HG03558 (cell line): ENCODE data around the gene BOD1L1.

Experiments
- ATAC-seq: cut with Tn5 transposase; IDR thresholded peaks from one replicate; pipeline ENCODE4 v1.9.1; 2021; ENCODE audit warnings: moderate number of reproducible peaks; ENCODE audit not compliant: unreplicated experiment; ENCODE audit errors: extremely low read depth

The BOD1L1 gene

DNA sequence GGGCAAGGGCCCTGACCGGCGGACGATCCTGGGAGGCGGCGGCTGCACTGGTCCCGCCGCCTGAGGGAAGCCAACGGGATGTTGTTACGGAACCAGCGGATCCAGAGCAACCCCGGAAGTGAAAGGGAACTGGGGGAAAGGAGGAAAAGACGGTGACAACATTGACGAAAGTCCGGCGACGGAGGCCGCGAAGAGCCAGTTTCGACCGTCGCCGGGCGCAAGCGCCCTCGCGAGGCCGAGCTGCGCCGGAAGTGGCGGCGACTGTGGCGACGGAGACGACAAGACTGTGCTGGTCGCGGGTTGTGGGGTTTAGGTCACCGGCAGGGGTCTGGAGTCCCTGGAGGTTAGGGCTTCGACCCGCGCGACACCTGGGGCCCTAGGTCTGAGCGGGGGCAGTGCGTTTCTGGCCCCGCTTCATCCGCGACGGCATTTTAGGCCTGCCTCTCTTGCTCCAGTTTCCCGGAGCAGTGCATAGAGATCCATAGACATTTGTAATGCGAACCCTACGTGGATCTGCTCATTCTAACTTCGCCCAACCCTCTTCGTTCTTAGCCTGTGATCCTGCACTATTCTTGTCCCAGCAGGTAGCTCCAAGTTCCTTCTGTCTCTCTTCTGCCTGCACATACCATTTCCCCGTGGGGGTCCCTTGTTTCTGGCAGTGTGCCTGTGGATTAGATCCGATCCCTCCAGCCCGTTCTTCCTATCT is at the start of gene BOD1L1:
BOD1L1 (minus strand) TSS at position 120 of the 706 bp plus-strand sequence. CDS start 138 bp downstream, outside the sequence.
- ATAC-seq: peak; percentile 89

DNA sequence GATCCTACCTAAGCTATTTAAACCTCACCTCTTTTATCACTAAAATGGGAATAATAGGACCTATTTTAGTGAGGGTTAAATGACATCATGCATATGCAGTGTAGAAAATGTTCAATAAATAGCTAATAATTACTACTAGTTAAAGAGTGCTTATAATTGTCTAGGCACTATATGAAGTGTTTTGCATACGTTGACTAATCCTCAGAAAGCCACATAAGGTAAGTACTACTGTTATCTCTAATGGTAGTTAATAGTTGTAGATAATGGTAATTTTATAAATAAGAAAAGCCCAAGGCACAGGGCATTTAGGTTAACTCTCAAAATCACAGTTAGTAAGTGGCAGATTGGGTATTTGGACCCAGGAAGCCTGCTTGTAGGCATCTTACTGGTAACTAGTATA is 47.4 kb upstream of the BOD1L1 start:
- no peak for ATAC-seq

DNA sequence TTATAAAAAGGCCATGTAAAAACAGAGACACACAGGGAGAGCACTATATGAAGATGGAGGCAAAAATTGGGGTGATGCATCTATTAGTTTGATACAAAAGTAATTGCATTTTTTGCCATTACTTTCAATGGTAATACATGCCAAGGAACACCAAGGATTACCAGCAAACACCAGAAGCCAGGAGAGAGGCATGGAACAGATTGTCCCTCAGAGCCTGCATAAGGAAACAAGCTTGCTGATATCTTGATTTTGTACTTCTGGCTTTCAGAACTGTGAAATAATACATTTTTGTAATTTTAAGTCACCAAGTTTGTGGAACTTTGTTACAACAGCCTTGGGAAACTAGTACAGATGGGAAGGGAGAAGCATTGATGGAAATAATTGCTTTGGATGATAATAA is 45.6 kb upstream of the BOD1L1 start:
- ATAC-seq: no peak

DNA sequence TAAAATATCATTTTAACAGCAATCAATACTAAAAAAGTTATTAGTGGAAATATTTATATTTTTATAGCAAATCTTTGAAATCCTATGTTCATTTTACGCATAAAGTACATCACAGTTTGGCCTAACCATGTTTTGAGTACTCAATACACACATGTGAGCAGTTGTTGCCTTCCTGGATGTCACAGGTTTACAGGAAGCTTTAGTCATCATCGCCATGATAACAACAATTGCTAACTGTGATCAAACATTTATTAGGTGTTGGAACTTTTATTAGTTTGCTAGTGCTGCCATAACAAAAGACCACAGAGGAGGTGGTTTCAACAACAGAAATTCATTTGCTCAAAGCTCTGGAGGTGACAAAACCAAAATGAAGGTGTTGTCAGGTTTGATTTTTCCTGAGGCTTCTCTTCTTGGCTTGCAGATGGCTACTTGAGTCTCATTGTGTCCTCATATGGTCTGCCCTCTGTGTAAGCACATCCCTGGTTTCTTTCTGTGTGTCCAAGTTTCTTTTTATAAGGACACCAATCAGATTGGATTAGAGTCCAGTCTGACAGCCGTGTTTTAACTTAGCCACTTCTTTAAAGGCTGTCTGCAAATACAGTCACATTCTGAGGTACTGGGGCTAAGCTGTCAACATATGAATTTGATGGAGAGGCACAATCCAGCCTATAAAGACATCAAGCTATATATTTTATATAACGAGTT is 43.1 kb upstream of the BOD1L1 start:
- ATAC-seq: no peak

DNA sequence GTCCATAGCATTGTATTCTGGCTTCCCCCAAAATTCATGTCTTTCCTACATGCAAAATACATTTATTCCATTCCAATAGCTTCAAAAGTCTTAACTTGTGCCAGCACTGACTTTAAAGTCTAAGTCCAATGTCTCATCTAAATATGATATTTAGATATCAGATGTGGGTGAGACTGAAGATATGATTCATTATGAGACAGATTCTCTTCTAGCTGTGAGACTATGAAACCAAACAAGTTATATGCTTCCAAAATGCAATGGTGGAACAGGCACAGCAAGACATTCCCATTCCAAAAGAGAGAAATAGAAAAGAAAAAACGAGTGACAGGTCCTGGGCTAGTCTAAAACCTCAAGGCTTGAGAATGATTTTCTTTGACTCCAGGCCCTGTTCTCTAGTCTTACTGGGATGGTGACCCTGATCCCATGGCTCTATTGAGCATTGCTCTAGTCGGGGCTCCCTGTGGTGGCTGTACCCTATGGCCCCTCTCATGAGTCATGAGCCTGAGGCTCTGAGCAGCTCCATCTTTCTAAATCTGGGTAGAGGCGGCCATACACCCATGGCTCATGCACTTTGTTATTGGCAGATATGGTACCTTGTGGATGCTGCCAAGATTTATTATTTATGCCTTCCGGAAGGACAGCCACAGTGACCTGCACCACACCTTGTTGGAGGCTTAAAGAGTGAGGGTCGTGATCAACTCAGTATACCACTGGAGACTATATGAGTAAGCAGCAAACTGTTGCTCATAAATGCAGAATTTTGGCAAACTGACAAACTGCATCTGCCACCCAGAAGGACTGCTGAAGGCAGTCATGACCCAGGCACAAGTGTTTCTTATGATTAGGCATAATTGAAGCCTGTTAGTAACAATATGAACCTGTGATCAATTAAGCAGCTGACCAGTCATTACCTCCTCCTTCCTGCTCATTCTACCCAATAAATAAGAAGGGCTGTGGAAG is 38.5 kb upstream of the BOD1L1 start:
- no peak for ATAC-seq

DNA sequence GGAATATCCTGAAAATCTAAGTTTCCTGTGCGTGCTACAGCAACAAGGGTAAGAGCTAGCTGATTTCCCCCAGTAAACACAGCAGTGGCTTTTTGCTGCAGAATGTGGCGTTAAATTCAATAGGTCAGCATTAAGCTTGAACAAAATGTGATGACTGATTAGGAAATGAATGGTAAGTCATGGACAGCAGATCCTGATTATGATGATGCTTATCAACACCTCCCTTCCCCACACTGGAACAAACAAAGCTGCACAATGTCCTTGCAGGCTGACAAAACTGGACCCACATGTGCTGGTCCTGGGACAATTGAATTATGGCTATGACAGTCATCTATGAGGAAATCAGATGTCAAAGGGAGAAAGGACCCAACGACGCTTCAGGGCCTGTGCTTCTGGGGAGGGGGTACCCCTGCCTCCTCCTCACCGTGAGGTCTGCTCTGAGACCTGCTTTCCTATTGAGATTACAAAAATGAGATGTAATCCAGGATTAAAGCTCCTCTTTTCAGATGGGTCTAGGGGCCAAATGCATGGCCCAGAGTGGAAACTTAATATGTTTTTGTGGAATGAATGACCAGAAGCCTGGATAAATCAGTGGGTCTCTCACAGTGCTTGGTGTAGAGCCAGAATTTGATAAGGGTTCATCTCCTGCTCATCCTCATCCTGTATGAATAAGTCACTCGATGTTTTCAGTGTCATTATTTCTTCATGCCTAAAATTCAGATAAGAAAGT is 32.0 kb upstream of the BOD1L1 start:
- ATAC-seq: no peak

DNA sequence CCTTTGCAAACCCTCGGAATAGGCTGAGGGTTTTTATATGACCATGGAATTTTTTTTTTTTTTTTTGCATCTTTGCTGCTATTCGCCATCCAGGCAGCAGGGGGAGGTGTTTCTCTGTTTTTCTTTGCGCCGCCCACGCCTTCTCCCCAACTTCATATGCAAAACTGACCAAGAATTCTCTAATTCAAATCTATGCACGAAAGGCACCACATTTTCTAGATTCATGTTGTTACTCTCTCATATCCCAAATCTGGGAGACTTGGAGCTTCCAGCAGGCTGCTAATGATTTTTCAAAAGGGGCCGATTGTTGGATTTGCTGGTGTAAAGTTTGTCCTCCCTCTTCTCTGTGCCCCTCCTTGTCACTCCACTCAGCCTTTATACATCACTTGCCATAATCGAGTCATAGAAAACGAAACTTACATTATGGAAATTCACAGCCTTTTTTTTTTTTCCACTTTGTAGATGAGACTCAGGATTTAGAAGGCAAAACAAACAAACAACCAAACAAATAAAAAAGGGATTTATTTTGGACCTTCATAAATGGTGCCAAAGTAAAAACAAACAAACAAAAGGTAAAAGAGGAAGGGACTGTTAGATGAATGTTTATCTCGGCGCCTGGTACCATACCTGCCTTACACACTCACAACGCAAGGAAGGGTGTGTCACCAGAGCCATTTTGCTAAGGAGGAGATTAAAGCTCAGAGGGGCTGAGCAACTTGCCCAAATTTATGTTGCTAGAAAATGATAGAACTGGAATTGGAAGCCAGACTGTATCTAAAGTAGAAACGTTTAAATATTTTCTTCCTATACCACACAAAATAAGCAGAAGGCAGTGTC is 29.3 kb upstream of the BOD1L1 start:
- ATAC-seq: no peak

DNA sequence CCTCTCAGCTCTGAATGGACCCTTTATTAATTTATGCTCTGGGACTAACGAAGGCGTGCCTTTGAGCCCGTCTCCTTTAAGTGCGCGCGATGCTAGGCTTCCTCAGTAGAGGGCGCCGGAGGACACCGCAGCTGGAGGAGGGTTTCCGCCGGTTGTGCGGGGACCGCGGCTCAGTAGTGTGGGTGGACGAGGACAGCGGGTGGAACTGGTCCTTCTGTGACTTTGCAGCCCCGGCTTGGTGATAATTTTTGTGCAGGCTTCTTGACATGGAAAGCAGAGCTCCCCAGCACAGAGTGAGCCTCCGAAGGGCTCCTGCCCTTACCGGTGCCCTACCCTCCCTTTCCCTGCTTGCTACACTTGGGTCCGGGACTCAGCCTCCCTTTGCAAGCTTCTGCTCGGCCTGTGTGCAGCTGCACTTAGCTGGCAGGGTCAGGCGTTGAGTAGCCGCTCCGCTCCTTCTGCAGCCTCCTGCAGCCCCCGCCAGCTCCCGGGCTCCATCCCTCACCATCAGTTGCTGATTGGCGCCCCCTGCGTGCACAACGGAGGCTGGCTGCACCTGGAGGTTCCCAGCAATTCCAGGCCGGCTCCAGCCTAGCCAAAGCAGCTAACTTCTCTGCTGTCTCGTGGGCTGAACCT is 26.8 kb upstream of the BOD1L1 start:
- ATAC-seq: peak; percentile 74

DNA sequence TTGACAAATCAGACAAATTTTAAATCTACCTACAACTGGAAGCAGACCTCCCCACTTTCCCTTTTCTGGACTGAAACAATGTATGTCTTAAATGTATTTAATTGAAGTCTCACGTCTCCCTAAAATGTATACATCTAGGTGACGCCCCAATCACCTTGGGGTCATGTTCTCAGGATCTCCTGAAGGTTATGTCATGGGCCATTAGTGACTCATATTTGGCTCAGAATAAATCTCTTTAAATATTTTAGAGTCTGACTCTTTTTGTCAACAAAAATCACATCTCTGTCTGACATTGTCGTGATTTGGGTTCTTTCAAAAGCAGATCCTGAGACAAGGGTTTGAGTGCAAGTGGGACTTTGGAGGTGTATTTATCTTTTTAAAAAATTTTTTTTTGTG is 26.2 kb upstream of the BOD1L1 start:
- no peak for ATAC-seq

DNA sequence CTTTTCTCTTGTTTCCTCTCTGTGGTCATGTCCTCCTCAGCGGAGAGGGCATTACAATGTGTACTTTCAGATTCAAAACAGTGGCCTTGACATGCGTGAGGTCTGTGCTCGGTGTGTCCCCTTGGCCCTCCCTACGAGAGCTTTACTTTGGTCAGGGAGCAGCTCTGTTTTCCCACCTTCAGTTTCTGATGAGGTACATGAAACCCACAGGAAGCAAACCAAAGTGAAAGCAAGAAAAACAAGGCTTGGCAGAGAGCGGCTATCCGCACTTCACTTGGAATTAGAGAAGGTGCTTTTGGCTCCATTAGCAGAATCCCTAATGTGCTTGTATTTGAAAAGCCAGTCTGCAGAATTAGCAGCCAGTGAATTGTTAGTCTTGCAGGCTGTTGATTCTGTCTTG is 19.5 kb upstream of the BOD1L1 start:
- no peak for ATAC-seq

DNA sequence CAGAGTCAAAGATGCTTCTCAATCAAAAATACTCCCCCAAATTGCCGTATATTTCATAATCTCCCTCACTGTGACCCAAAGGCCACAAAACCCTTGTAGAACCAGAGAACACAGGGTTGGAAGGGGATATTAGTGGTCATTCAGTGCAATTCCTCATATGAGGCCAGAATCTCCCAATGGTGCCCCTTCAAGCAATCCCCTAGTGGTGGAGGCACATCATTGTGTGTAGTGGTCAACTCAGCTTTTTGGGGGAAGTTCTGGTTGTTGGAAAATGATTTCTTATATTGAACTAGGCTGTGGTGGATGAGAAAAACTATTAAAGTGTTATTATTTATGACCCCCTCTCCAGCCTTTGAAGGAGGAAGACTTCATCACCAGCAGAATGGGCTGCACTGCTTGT is 17.6 kb upstream of the BOD1L1 start:
- ATAC-seq: no peak

DNA sequence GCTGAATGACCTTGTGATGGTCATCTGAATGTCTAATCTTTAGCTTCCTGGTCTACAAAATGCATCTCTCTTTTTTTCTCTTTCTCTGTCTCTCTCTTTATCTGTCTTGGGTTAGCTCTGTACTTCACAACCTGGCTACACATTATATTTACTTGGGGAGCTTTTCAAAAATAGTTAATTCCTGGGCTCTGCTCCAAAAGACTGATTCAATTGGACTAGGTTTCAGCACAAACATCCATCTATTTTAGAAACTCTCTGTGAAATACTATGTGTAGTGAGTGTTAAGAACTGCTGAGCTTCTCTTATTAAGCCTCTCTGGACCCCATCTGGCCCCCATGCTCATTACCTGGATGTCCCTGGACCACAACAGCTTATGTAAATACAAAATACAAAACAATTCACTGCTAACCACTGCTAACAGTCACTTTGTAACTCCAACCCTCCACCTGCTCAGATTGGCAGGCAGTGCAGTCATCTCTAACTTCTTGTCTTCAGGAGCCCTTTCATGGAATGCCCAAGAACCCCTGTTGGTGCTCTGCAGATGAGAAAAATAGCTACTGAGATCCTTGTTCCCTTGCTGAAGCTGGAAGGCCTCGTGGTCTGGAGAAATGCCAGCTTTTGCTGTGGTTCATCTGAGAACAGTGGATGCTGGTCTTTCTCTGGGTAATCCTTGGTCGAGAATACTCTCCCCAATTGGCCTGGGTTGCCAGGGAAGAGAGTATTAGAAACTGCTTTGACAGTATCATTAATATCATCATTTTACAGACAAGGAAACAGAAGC is 14.8 kb upstream of the BOD1L1 start:
- ATAC-seq: no peak

DNA sequence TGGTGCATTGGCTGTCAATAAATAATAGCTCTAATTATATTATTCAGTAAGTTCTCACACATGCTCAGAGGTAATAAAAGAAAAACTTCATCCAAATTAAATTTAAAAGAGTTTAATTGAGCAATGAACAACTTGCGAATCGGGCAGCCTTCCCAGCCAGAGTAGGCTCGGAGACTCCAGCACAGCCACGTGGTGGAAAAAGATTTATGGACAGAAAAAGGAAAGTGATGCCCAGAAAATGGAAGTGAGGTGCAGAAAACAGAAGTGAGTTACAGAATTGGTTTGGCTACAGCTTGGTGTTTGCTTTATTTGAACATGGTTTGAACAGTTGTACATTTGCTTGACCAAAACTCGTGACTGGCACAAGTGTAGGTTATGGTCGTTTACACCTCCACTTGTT is 13.6 kb upstream of the BOD1L1 start:
- ATAC-seq: no peak

DNA sequence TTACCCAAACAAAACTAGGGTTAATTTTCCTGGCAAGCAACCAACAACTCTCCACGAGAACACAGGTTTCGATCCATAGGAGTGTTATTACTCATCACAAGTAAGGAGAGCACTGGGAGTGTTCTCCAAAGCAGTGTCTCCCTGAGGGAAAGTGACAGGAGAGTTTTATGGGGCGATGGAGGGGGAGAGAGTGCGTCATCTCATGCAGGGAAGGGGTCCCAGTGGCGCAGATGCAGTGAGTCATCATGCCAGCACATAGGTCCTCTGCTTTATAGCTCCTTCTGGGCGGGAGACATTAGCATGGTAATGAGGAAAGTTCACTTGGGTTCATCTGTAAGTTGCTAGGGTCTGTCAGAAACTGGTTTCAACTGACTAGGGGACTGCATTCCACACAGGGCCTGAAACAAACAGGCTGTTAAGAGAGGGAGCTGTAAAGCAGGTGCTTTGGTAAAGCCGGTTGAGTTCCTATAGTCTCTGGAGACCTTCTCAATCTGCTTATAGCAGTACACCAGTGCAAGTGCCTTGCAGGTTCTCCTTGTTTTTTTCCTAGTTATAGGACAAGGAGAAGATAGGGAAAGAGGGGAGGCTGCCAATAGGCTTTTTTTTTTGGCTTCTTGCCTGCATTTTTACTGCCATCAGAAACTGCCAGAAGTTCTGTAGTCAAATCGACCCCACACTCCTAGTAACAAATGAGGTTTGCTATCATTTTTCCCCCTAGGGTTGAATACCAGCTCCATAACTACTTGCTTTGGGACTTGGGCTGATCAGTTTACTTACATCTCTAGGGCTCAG is 12.8 kb upstream of the BOD1L1 start:
- no peak for ATAC-seq

DNA sequence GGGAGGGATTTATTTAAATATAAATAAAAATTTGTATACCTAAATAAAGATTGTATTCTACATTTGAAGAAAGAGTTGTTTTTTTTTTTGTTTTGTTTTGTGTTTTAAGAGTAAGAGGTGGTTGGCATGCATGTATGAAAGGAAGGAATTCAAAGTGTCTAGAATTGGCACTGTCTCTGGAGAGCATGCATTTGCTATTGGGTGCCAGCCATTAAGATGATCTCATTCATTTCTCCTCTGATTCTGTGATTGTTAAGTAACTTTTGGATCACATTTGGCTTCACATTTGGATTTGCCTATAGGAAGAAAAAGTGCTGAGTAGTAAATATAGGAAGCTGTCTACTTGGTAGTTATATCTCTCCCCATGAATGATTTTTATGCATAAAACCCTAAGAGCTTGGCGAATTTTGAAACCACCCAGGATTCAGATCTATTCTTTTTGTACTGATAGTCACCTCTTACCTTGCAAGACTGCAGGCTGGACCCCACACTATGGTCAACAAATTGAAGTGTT is 7.8 kb upstream of the BOD1L1 start:
- no peak for ATAC-seq

DNA sequence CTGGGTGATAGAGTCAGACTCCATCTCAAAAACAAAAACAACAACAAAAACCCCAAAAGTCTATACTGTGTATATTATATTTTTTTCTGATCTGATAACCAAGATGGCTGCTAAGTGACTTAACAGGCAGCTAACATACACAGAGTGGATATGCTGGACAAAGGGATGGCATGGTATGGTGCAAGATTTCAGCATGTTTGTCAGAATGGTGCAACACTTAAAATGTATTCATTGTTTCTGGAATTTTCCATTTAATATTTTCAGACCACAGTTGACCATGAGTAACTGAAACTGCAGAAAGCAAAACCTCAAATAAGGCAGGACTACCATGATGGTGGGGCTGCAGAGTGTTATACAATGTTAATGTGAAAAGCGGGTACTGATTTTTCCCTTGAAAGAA is 6.1 kb upstream of the BOD1L1 start:
- no peak for ATAC-seq

DNA sequence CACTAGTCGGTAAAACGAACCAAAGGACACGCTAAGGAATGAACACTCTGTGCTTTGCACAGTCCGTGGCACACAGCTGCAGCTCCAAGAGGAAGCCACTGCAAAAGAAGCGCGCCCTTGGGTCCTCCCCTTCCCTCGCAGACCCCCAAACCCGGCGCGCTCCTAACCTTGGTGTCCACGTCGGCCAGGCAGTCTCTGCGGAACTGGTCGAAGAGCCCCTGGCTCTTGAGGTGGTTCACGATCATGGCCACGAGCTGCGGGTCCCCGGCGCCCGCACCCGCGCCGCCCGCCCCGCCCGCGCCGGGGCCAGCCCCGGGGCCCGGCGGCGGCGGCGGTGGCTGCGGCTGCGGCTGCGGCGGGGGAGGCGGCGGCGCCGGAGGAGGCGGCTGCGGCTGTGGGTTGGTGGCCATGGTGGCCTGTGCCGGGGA is 333 bp downstream of the BOD1L1 start:
- peak; percentile 15 for ATAC-seq
